A549 (cell line): Measurements from ENCODE around the gene ZNF581.

ENCODE experiments used
- CEBPB ChIP-seq, 2 experiments: fragments of >200 bp in 1 of 2; sonication (Bioruptor Twin) in 1 of 2; formaldehyde crosslinking in 1 of 2; IDR thresholded peaks; 2 replicates each; pipeline ENCODE4 v1.6.1; 2012 to 2016
- CTCF ChIP-seq: fragments of >200 bp; sonication (Bioruptor Twin); formaldehyde crosslinking; IDR thresholded peaks from 3 replicates; pipeline ENCODE4 v1.5.1; 2016
- EP300 ChIP-seq, 2 experiments: fragments of >200 bp; sonication (Bioruptor Twin); formaldehyde crosslinking; IDR thresholded peaks; 2 replicates in 1 of 2; 3 replicates in 1 of 2; pipeline ENCODE4 v1.6.1; 2016 to 2017
- JUNB ChIP-seq: fragments of >200 bp; sonication (Bioruptor Twin); formaldehyde crosslinking; IDR thresholded peaks from 2 replicates; pipeline ENCODE4 v1.6.1; 2016
- MAZ ChIP-seq: fragments of 150-350 bp; IDR thresholded peaks from 2 replicates; pipeline ENCODE4 v1.6.1; 2014; ENCODE audit warnings: antibody characterized with exemption, low read depth, low read length, borderline replicate concordance
- NR3C1 ChIP-seq: fragments of >200 bp; sonication (Bioruptor Twin); formaldehyde crosslinking; IDR thresholded peaks from 3 replicates; pipeline ENCODE4 v1.6.1; 2017
- POLR2A ChIP-seq: IDR thresholded peaks from 2 replicates; pipeline ENCODE4 v1.6.1; 2012; ENCODE audit warnings: mild to moderate bottlenecking, low read length
- POLR2AphosphoS2 ChIP-seq: conservative IDR thresholded peaks from 2 replicates; pipeline ENCODE4 v1.6.1; 2012; ENCODE audit warnings: low read length, improper control_type of control experiment, inconsistent platforms
- RAD21 ChIP-seq, 2 experiments: fragments of >200 bp in 1 of 2; sonication (Bioruptor Twin) in 1 of 2; formaldehyde crosslinking in 1 of 2; IDR thresholded peaks in 1 of 2; conservative IDR thresholded peaks in 1 of 2; 2 replicates in 1 of 2; 3 replicates in 1 of 2; pipeline ENCODE4 v1.6.1; 2012 to 2018; ENCODE audit warnings: inconsistent platforms in 1 of 2
- RCOR1 ChIP-seq: fragments of 150-350 bp; IDR thresholded peaks from 2 replicates; pipeline ENCODE4 v1.6.1; 2014; ENCODE audit warnings: antibody characterized with exemption, low read length, low read depth
- USF2 ChIP-seq: fragments of 450-650 bp; IDR thresholded peaks from 2 replicates; pipeline ENCODE4 v1.6.1; 2014; ENCODE audit warnings: antibody characterized with exemption
- TF ChIP-seq, protein P1 (sequence below): fragments of >200 bp; sonication (Bioruptor Twin); formaldehyde crosslinking; IDR thresholded peaks from 2 replicates; pipeline ENCODE4 v1.6.1; 2016
- TF ChIP-seq, protein P2 (sequence below): IDR thresholded peaks from 2 replicates; pipeline ENCODE4 v1.6.1; 2012

- TF ChIP-seq CTCF (no peak), EP300 (IDR thresholded peaks at IDR 0.05) (no peak), MAZ (no peak), CEBPB (IDR thresholded peaks at IDR 0.05) (no peak), POLR2A (no peak), RAD21 (conservative IDR thresholded peaks at IDR 0.05 in 1 of 2, IDR thresholded peaks at IDR 0.05 in 1 of 2) (no peak), RCOR1 (no peak), JUNB (no peak), NR3C1 (no peak), POLR2AphosphoS2 (no peak), USF2 (no peak)
- TF ChIP-seq, protein P1, sequence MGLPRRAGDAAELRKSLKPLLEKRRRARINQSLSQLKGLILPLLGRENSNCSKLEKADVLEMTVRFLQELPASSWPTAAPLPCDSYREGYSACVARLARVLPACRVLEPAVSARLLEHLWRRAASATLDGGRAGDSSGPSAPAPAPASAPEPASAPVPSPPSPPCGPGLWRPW, result no peak
- TF ChIP-seq, protein P2, sequence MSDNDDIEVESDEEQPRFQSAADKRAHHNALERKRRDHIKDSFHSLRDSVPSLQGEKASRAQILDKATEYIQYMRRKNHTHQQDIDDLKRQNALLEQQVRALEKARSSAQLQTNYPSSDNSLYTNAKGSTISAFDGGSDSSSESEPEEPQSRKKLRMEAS, result no peak
These were observed 17.0 kb downstream of the ZNF581 start for GRCh38 chr19:55660404-55660803.
